HG02884 (cell line): ENCODE measurements around the gene ZXDC.

Experiments used
- ATAC-seq: cut with Tn5 transposase; IDR thresholded peaks from one replicate; pipeline ENCODE4 v1.9.1; 2021; ENCODE audit warnings: mild to moderate bottlenecking, moderate library complexity; ENCODE audit not compliant: unreplicated experiment

The ZXDC gene

GRCh38 chr3:126493051-126493450 lies 17.4 kb upstream of the ZXDC start:
- no peak for ATAC-seq

DNA sequence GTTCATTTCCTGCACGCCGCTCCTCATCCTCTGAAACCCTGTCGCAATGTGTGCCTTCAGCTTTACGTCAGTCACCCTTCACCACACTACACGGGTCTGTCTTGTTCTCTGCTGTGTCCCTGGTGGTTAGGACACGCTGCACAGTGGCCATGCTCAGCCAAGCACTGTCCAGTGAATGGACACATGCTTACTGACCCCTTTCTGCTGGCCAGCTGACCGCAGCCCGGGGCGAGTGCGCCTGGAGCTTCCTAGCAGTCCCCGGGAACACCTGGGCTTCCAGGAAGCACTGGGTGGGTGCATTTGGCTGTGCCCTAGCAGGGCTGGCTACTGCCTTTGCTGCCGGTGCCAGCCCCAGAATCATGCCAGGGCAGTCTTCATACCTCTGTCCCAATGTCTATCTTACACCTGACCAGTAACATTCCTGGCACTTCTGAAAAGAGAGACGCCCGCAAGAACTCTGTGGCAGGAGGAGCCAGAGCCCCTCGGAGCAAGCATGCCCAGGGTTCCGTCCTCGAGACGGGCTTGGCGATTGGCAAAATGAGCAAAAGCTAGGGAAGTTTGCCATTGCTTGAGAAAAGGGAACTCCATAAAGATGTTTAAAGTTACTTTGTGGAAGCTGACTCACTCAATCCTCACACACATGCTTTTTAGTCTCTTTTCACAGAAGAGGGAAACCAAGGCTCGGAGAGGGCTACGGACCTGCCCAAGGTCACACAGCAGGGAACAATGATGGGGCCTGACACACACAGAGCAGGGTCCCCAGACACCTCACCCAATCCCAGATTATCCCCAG lies 15.7 kb upstream of the ZXDC start:
- ATAC-seq = no peak

DNA sequence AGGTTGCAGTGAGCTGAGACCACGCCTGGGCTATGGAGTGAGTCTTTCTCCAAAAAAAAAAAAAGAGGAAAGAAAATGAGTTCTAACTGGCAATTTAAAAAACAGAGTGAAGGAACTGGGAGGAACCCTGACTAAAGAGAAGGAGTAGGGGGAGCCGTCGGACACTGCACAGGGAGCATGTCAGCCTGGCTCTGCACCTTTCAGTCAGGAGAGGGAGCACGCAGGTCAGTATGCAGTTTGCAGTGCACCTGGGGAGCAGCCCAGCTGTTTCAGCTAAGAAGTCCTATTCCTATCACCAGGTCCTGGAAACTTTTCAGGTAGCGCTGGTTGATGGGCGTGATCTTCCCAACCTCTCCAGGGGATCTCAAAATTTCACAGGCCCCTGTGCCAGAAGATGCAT lies 14.9 kb upstream of the ZXDC start:
- ATAC-seq = no peak

- ATAC-seq = no peak
Observed at GRCh38 chr3:126488886-126489569, 13.3 kb upstream of the ZXDC start.

- no peak for ATAC-seq
Observed at GRCh38 chr3:126488185-126488584, 12.5 kb upstream of the ZXDC start.

DNA sequence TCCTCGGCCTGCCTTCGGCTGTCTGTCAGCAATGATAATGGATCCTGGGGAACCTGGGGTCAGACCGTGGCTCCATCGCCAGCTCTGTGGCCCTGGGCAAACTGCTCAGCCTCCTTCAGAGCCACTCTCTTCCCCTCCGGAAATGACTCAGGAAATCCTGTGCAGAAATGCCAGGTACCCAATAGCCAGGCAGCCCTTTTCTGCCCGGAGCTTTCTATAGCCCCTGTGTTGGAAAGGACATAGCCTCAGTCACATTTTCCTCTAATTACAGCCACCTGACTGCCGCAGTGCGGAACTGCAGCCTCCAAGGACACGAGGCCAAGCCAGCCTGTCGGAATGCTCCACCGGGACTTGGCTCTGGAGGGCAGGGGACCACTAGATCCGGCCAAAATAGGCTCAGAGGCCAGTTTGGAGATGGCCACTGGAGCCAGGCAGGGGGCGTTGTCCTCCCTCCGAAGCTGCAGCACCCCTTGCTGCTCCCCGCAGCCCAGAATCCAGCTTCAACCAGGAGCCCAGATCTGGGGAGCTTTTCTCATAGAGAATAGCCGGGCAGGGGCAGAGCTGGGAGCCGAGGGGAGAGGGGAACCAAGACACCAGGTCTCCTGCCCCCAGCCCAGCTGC lies 11.6 kb upstream of the ZXDC start:
- ATAC-seq = no peak

GRCh38 chr3:126486360-126486847 lies 10.7 kb upstream of the ZXDC start:
- ATAC-seq = no peak

GRCh38 chr3:126485956-126486355 lies 10.3 kb upstream of the ZXDC start:
- no peak for ATAC-seq

GRCh38 chr3:126485176-126485897 lies 9.6 kb upstream of the ZXDC start:
- ATAC-seq = no peak

DNA sequence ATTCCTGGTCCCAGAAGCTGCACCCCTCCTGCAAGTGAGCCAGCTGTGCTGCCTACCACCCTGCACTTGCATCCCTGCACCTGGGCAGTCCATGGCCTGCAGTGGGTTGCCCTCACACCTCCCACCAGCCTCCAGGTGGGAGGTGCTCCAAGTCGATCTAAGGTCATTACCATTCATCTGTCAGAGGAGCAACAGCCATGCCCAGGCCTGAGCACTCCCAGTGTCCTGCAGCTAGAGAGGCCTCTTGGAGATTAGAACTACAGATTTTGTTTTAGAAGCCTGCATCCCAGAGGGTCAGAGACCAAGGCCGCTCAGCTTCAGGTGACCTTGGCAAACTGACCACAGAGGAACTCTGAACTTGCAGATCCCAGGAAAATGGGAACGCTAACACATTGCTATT lies 9.0 kb upstream of the ZXDC start:
- no peak for ATAC-seq

- no peak for ATAC-seq
Observed at GRCh38 chr3:126484148-126484547, 8.5 kb upstream of the ZXDC start.

DNA sequence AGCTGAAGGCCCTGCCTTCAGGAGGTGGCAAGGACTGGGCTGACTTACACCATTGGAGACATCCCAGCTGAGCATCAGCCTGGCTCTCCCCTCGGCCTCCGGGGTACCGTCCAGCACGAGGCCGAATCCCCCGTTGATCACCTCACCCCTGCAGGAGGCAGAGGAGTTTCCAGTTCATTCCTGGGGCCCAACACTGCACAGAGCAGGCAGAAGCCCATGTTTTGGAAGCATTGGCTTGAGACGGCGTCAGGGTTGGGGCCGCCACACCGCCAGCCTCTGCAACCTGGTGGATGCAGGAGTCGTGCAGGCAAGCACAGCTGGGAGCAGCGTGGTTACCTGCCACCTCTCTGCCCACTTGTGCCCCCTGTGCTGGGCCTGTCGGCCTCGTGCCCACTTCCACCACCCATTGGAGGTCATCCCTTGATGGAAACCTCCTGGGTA lies 7.7 kb upstream of the ZXDC start:
- no peak for ATAC-seq

- ATAC-seq = no peak
Observed at GRCh38 chr3:126482503-126483255, 7.0 kb upstream of the ZXDC start.

DNA sequence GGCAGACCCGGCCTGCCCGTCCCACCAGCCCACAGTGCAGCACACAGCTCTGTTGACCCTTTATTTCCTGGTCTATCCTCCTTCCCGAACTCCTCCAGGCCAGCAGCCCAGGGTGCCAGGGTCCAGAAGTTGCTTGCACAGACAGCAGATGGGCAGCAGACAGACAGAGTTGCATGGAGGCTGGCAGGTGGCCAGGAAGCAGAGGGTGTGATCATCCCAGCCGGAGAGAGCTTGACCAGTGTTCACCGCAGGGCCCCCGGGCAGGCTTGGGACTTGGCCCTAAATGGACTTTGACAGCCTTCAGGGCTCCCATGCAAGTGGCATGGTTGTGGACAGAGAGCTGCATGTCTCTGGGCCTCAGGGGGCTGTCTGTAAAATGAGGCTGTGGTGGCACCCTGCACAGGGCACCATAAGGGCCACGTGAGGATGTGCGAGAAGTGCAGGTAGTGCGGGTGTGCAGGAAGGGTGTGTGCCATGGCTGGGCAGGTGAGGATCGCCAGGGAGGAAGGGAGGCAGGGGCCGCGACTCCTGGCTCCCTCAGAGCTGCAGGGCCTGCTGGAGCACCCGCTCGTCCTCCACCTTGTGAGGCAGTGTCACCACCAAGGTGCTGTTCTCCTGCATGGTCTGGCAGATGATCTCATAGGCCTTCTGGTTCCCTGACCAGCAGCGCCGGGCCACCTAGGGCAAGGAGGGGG lies 6.3 kb upstream of the ZXDC start:
- ATAC-seq = no peak

- ATAC-seq = no peak
Observed at GRCh38 chr3:126480861-126481260, 5.2 kb upstream of the ZXDC start.

DNA sequence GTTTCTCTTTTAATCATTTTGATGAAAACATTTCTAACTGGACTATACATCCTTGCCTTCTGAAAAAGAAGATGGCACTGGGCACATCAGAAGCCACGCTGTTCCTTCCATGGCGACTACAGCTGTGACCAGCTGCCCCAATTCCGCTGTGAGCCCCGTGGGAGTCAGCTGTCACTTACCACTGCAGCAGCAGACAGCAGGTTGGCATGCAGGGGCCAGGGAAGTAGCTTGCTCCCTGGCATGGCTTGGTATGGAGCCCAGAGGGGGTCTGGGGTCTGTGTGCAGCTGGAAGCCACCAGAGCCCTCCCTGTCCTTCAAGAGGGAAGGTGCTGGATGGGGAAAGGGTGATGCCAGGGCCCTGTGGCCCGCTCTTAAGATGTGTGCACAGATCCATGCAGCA lies 4.5 kb upstream of the ZXDC start:
- no peak for ATAC-seq

DNA sequence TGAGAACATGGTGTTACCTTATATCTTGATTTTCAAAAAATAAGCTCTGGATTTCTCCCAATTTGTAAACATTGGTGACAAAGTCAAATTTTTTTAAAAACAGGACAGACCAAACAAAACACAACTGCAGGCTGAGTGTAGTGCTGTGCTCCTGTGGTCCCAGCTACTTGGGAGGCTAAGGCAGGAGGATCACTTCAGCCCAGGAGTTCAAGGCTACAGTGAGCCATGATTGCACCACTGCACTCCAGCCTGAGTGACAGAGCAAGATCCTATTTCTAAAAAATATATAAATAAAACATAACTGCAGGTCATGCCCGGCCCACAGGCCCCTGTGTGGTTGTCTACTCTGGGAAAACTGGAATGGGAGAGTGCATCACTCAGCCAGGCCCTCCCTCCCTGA lies 4.0 kb upstream of the ZXDC start:
- ATAC-seq = no peak

DNA sequence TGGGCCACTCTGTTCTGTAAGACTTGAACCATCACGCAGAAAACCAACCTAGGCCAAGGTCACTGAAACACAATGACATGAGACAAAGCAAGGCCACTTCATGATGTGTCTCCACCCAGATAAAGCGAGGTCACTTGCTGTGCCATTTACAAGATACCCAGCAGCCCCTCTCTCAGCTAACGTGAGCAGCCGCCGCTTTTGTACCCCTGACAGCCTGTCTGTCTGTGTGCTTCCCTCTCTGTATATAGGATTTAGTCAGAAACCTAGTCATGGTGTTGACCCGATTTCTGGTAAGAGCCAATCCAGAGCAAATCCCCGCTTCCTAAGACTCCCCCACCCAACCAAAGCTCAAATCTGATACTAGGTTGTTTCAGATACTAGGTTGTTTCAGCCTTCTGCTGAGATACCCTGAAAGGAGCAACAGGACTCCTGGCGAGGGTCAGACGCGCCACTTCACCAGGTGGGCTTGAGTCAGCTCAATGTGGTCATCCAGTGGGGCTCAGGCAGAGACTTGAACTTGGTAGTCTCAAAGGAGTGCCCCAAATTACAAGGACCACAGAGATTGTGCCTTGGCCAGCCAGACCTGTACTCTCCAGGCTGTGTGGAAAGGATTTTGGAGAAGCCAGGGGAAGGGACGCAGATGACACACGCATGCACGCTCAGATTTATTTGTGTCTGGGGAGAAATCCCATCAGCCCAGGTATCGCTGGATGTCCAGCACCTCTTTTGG lies 3.1 kb upstream of the ZXDC start:
- no peak for ATAC-seq

DNA sequence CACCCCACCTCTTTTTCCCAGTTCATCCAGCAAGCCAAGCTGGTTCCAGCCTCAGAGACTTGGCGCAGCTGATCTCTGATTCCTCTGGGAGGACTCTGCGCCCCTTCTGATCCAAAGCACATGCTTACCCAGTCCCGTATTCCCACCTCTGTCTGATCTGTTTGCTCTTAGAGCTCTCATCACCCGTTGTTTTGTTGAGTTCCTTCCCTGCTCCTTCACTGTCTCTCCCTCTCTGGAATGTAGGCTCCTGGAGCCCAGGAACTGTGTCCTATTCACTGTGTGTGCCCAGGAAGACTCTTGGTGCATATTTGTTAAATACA lies 1.3 kb upstream of the ZXDC start:
- ATAC-seq = no peak
